Measurements from ENCODE around the gene ENTPD1. TPM values are rescaled to one million over a fixed set of nuclear protein-coding genes. Genes with fewer than 3 reads are reported as not detected.

ENTPD1 gene
- polyA plus RNA-seq, 1 donor (not counting 4 experiments of a cell fraction or from before 2014, with no cell fraction given) = 0.03 TPM

- Histone ChIP-seq H3K4me1 (ENCODE audit: control insufficient read depth, extremely low read depth, insufficient read depth, low read length) (no peaks in the 10 kb centered on the region), H3K4me3 (ENCODE audit: control insufficient read depth in 2 of 3, extremely low read depth in 1 of 3, insufficient read depth in 2 of 3, low read depth in 1 of 3, low read length in 3 of 3) (no peak overlapping the region), H2AFZ (ENCODE audit: control insufficient read depth, low read length) (no peak overlapping the region), H3K4me2 (ENCODE audit: control insufficient read depth, extremely low read depth, insufficient read depth, low read depth, low read length) (no peak overlapping the region), H3K9me1 (ENCODE audit: control insufficient read depth, extremely low read depth, insufficient read depth, low read length) (no peaks in the 10 kb centered on the region), H3K9me3 (ENCODE audit: control insufficient read depth, low read depth, low read length) (no peaks in the 10 kb centered on the region), H3K79me2 (ENCODE audit: control insufficient read depth, insufficient read depth, low read length) (no peaks in the 10 kb centered on the region), H3K27ac (ENCODE audit: control insufficient read depth, insufficient read depth, low read length) (no peak overlapping the region), H3K9ac (ENCODE audit: control insufficient read depth, extremely low read depth, insufficient read depth, low read length) (no peak overlapping the region), H4K20me1 (ENCODE audit: control insufficient read depth, extremely low read depth, insufficient read depth, low read length) (no peaks in the 10 kb centered on the region), H3K36me3 (ENCODE audit: control insufficient read depth in 2 of 2, extremely low read depth in 1 of 2, insufficient read depth in 2 of 2, low read length in 2 of 2) (no peaks in the 10 kb centered on the region), H3K27me3 (ENCODE audit: control insufficient read depth, extremely low read depth, insufficient read depth, low read length) (no peaks in the 10 kb centered on the region)
- FAIRE-seq = no peak
- DNase-seq (ENCODE audit: low read depth, low spot score) = no peak
- TF ChIP-seq CTCF (optimal IDR thresholded peaks at IDR 0.05 in 1 of 3, IDR thresholded peaks at IDR 0.05 in 1 of 3, conservative IDR thresholded peaks at IDR 0.05 in 1 of 3; ENCODE audit: extremely low read depth in 1 of 3, insufficient read depth in 2 of 3, low read length in 3 of 3) = no peak
- no peak for TF ChIP-seq EZH2 (IDR thresholded peaks at IDR 0.05; ENCODE audit: low read length)
- dilution Hi-C loops (cut with MboI; ENCODE audit: extremely low pct_ligation_motif_present, low sequenced_read_pairs) = no loop called here
Measured at GRCh38 chr10:95790982-95791381, 35.0 kb downstream of the ENTPD1 start.

GRCh38 chr10:95791425-95791979, 35.5 kb downstream of the ENTPD1 start:
- Histone ChIP-seq H3K27ac (ENCODE audit: control insufficient read depth, insufficient read depth, low read length) (no peak overlapping the region), H3K9ac (ENCODE audit: control insufficient read depth, extremely low read depth, insufficient read depth, low read length) (no peak overlapping the region), H3K4me2 (ENCODE audit: control insufficient read depth, extremely low read depth, insufficient read depth, low read depth, low read length) (no peak overlapping the region), H3K27me3 (ENCODE audit: control insufficient read depth, extremely low read depth, insufficient read depth, low read length) (no peaks in the 10 kb centered on the region), H2AFZ (ENCODE audit: control insufficient read depth, low read length) (no peak overlapping the region), H3K79me2 (ENCODE audit: control insufficient read depth, insufficient read depth, low read length) (no peaks in the 10 kb centered on the region), H4K20me1 (ENCODE audit: control insufficient read depth, extremely low read depth, insufficient read depth, low read length) (no peaks in the 10 kb centered on the region), H3K4me1 (ENCODE audit: control insufficient read depth, extremely low read depth, insufficient read depth, low read length) (no peaks in the 10 kb centered on the region), H3K9me3 (ENCODE audit: control insufficient read depth, low read depth, low read length) (no peaks in the 10 kb centered on the region), H3K9me1 (ENCODE audit: control insufficient read depth, extremely low read depth, insufficient read depth, low read length) (no peaks in the 10 kb centered on the region), H3K4me3 (ENCODE audit: control insufficient read depth in 2 of 3, extremely low read depth in 1 of 3, insufficient read depth in 2 of 3, low read depth in 1 of 3, low read length in 3 of 3) (no peak overlapping the region), H3K36me3 (ENCODE audit: control insufficient read depth in 2 of 2, extremely low read depth in 1 of 2, insufficient read depth in 2 of 2, low read length in 2 of 2) (no peaks in the 10 kb centered on the region)
- DNase-seq (ENCODE audit: low read depth, low spot score) = no peak
- dilution Hi-C loops (cut with MboI; ENCODE audit: extremely low pct_ligation_motif_present, low sequenced_read_pairs) = no loop called here
- no peak for FAIRE-seq
- TF ChIP-seq EZH2 (IDR thresholded peaks at IDR 0.05; ENCODE audit: low read length) (no peak), CTCF (optimal IDR thresholded peaks at IDR 0.05 in 1 of 3, IDR thresholded peaks at IDR 0.05 in 1 of 3, conservative IDR thresholded peaks at IDR 0.05 in 1 of 3; ENCODE audit: extremely low read depth in 1 of 3, insufficient read depth in 2 of 3, low read length in 3 of 3) (no peak)

Measured in keratinocyte (primary cell).